Right renal cortex interstitium (tissue), 3 donors: ENCODE measurements around the gene CLEC4C. TPM values are rescaled to one million over a fixed set of nuclear protein-coding genes. Genes with fewer than 3 reads are reported as not detected.
A peak's percentile ranks its signal among the peaks of the same experiment; 100 is the strongest.

ENCODE experiments used
- DNase-seq, 3 donors: peaks; one replicate each; pipeline ENCODE4 v3.0.0-alpha.2; 2013; ENCODE audit warnings: low read depth in 3 of 3, low spot score in 2 of 3
- polyA plus RNA-seq, 3 donors: library from polyadenylated mRNA; unstranded; fragments of 120-200 nt; gene quantifications; one replicate each; pipeline ENCODE4 v1.2.1, GENCODE V29; 2013; ENCODE audit not compliant: insufficient read length in 3 of 3

CLEC4C gene
- polyA plus RNA-seq, 3 donors: 0.28 TPM; not detected in 2

GRCh38 chr12:7729746-7730145 lies 17.4 kb downstream of the CLEC4C start:
- DNase-seq: no peak

DNA sequence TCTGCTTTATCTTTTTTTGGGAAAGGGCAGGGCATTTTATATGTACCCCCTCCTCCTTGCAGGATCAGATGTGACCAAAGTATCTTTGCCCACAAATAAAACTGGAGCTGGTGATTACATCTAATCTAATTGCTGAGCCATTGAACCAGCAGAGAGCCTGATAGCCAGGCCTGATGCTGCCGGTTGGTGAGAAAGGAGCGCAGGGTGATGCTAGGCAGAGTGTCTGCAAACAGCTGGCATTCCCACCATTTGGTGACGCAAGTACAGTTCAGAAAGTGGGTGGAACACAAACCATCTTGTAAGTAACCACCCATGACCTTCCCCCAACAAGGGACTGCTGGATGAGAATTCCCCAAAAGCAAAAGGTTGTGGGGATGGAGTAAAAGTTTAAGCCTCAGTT lies 23.2 kb downstream of the CLEC4C start:
- DNase-seq: no peak

- DNase-seq: no peak
Observed at GRCh38 chr12:7719946-7720730, 27.0 kb downstream of the CLEC4C start.

- no peak for DNase-seq
Observed at GRCh38 chr12:7716381-7716780, 30.8 kb downstream of the CLEC4C start.

- DNase-seq: no peak
Observed at GRCh38 chr12:7712841-7713442, 34.2 kb downstream of the CLEC4C start.

- no peak for DNase-seq
Observed at GRCh38 chr12:7711133-7711532, 36.0 kb downstream of the CLEC4C start, which contains the start of gene DPPA3. Gene DPPA3 (plus strand): TSS chr12:7711433. CDS start chr12:7711571, 138 bp downstream.

DNA sequence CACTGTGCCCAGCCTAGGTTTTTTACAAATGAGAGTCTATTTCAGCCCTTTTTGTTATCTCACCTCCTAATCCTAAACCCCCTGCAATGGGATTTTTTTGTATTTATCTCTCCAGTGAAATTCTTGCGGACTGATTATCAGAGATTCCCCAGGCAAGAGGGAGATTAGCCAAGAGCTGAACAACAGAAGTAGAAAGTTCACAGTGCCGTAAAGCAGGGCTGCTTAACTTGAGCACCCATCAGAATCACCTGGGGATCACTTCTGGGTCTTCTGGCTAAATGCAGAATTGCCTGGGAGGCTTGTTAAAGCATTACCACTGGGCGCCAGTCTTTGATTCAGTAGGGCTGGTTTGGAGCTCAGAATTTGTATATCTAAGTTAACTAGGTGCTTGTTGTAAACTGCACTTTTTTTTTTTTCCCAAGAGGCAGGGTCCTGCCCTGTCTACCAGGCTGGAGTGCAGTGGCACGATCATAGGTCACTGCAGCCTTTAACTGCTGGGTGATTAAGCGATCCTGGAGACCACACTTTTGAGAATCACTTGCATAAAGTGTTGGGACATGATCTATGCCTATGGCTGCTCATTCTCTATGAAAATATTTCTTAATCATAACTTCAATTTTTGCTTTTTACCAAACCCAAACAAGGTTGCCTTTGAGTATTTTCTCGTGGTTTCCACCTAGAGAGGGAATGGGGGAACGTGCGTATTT lies 37.1 kb downstream of the CLEC4C start:
- DNase-seq: no peak

DNA sequence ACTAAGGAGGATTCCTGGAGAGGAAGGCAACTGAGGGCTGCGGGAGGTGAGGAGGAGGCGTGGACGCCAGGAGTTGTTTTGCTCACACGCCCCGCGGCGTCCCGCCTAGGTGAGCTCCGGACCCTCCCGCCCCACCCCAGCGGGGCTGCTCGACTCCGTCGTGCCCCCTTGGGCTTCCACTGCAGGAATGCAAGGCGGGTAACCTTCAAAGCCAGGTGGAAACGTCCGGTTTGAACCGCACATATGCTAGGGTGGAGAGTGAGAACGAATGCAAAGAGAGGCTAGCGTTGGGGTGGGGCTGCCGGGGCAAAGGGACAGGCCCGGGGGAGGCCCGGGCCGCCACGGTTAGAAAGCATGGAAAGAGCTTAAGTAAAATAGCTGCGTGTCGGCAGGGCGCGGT lies 41.3 kb downstream of the CLEC4C start:
- no peak for DNase-seq

DNA sequence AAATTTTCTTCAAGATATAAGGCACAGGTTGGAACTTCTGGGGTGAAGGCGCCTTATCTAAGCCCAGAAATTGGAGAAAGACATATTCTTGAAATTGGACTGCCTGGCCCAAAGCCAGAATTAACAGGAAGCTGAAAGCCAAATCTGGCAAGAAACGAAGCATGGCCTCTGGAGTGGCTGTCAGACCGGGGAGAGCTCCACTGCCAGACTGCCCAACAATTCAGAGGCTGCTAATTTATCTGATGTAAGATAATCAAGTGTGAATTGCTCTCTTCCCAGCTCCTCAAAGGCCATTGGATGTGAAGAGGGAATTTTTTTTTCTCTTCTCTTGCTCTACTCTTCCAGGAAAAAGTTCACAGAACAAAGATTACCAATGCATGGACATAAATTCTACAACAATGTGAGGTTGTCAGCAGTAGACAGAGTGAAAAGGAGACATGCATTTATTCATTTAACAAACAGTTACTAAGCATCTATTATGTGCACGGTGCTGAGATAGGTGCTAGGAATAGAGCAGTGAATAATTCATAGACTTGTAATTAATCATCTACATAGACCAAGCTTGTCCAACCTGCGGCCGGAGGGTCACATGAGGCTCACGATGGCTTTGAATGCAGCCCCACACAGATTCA lies 51.5 kb downstream of the CLEC4C start, which contains the start of gene GDF3:
TSS of gene GDF3 (minus strand) at position 210 of the 632 bp plus-strand sequence. CDS start at position 163, 47 bp downstream.
- DNase-seq: peak in 2 of 3 donors; percentile 7 to 8

GRCh38 chr12:7695237-7695560 lies 52.0 kb downstream of the CLEC4C start:
- no peak for DNase-seq

GRCh38 chr12:7694556-7695236 lies 52.5 kb downstream of the CLEC4C start:
- no peak for DNase-seq

GRCh38 chr12:7693793-7694192 lies 53.4 kb downstream of the CLEC4C start:
- DNase-seq: no peak

GRCh38 chr12:7681535-7681934 lies 65.6 kb downstream of the CLEC4C start:
- no peak for DNase-seq

Other genes starting within 250 kb of the CLEC4C start
- gene CD163, start 243.6 kb downstream of the CLEC4C start, polyA plus RNA-seq: 10 to 100 TPM in 2 of 3 donors, 1 to 10 TPM in 1; 9.4 to 11.1 (median 10.8) TPM
- gene APOBEC1, start 81.5 kb downstream of the CLEC4C start, polyA plus RNA-seq: not detected
- gene GDF3, start 51.6 kb downstream of the CLEC4C start, polyA plus RNA-seq: under 1 TPM; 0.52 to 0.56 (median 0.55) TPM
- not detected for gene DPPA3, start 35.9 kb downstream of the CLEC4C start, polyA plus RNA-seq
- gene NANOGNB, start 17.8 kb upstream of the CLEC4C start, polyA plus RNA-seq: not detected
- under 1 TPM; 0.06 to 0.11 (median 0.06) TPM for gene NANOG, start 42.0 kb upstream of the CLEC4C start, polyA plus RNA-seq
- under 1 TPM; 0.28 to 0.40 (median 0.35) TPM for gene SLC2A14, start 125.5 kb upstream of the CLEC4C start, polyA plus RNA-seq
- gene SLC2A3, start 188.8 kb upstream of the CLEC4C start, polyA plus RNA-seq: 10 to 100 TPM; 13.5 to 17.8 (median 17.8) TPM